Smooth muscle cell (in vitro differentiated cells): ENCODE measurements around the gene RPL7A. TPM values are rescaled to one million over a fixed set of nuclear protein-coding genes. Genes with fewer than 3 reads are reported as not detected.

Source experiments
- DNase-seq: peaks from one replicate; lab custom pipeline; 2025; ENCODE audit not compliant: unreplicated experiment; lab: John Stamatoyannopoulos, UW
- H2AFZ ChIP-seq: fragments of 200-600 bp; sonication (generic); 2 replicates; pipeline ENCODE4 v1.6.0; 2016; ENCODE audit warnings: antibody characterized with exemption, low read depth, mild to moderate bottlenecking
- H3F3A ChIP-seq: fragments of 200-600 bp; sonication (generic); 2 replicates; pipeline ENCODE4 v1.6.0; 2017; ENCODE audit warnings: antibody characterized with exemption, low read depth
- H3K27ac ChIP-seq: fragments of 200-600 bp; sonication (generic); 2 replicates; pipeline ENCODE4 v1.5.1; 2016; ENCODE audit warnings: low read depth, mild to moderate bottlenecking
- H3K27me3 ChIP-seq: fragments of 200-600 bp; sonication (generic); 2 replicates; pipeline ENCODE4 v1.6.1; 2016; ENCODE audit warnings: low read depth, mild to moderate bottlenecking
- H3K36me3 ChIP-seq: fragments of 200-600 bp; sonication (generic); 2 replicates; pipeline ENCODE4 v1.5.1; 2016; ENCODE audit warnings: low read depth
- H3K4me1 ChIP-seq: fragments of 200-600 bp; sonication (generic); 2 replicates; pipeline ENCODE4 v1.5.1; 2016; ENCODE audit warnings: low read depth
- H3K4me2 ChIP-seq: fragments of 200-600 bp; sonication (generic); 2 replicates; pipeline ENCODE4 v1.6.0; 2016; ENCODE audit warnings: mild to moderate bottlenecking
- H3K4me3 ChIP-seq: fragments of 200-600 bp; sonication (generic); 2 replicates; pipeline ENCODE4 v1.5.1; 2016; ENCODE audit warnings: mild to moderate bottlenecking
- H3K79me2 ChIP-seq: fragments of 200-600 bp; sonication (generic); 2 replicates; pipeline ENCODE4 v1.6.0; 2016; ENCODE audit warnings: low read depth, mild to moderate bottlenecking
- H3K9ac ChIP-seq: fragments of 200-600 bp; sonication (generic); 2 replicates; pipeline ENCODE4 v1.6.0; 2016; ENCODE audit warnings: low read depth
- H3K9me3 ChIP-seq: fragments of 200-600 bp; sonication (generic); replicated peaks from 2 replicates; pipeline ENCODE4 v1.5.1; 2016; ENCODE audit warnings: low read depth
- H4K20me1 ChIP-seq: fragments of 200-600 bp; sonication (generic); 2 replicates; pipeline ENCODE4 v1.6.0; 2016; ENCODE audit warnings: low read depth
- WGBS: methylation state at CpG from one replicate; pipeline ENCODE4 v1.1.7; 2016; ENCODE audit warnings: low lambda C conversion rate; 5-methylcytosine and 5-hydroxymethylcytosine counted together
- polyA plus RNA-seq: library from polyadenylated mRNA; unstranded; fragments of >200 nt; fragmentation: Nextera tagmentation; extraction: Ambion mirVana; gene quantifications from 2 replicates; pipeline ENCODE4 v1.2.1, GENCODE V29; 2016
- total RNA-seq: library from RNA; depleted of rRNA; stranded (reverse); fragments of >200 nt; gene quantifications from 2 replicates; pipeline ENCODE4 v1.2.3, GENCODE V29; 2014
- TF ChIP-seq, protein P1 (sequence below): fragments of 200-600 bp; sonication (generic); IDR thresholded peaks from 2 replicates; pipeline ENCODE4 v1.5.1; 2017; ENCODE audit warnings: borderline replicate concordance, mild to moderate bottlenecking, antibody characterized with exemption; ENCODE audit not compliant: insufficient read depth, poor library complexity, severe bottlenecking

Gene RPL7A
- total and polyA plus RNA-seq, 2 experiments from 2014 or later: 372 to 1,254 TPM

GRCh38 chr9:133379153-133380086 lies 31.4 kb downstream of the RPL7A start:
- H3K79me2 ChIP-seq: peaks cover 14% of the 10 kb centered on the region
- H3K9me3 ChIP-seq: no peaks in the 10 kb centered on the region
- no peak overlapping the region for H3K9ac ChIP-seq
- H4K20me1 ChIP-seq: peaks cover 10% of the 10 kb centered on the region
- H3K27ac ChIP-seq: no peak overlapping the region
- no peak for DNase-seq
- no peak overlapping the region for H3K4me2 ChIP-seq
- 94% methylated on average over 14 of the region's 14 CpGs for WGBS
- H3K27me3 ChIP-seq: no peaks in the 10 kb centered on the region
- H3K36me3 ChIP-seq: no peaks in the 10 kb centered on the region
- TF ChIP-seq, protein P1, sequence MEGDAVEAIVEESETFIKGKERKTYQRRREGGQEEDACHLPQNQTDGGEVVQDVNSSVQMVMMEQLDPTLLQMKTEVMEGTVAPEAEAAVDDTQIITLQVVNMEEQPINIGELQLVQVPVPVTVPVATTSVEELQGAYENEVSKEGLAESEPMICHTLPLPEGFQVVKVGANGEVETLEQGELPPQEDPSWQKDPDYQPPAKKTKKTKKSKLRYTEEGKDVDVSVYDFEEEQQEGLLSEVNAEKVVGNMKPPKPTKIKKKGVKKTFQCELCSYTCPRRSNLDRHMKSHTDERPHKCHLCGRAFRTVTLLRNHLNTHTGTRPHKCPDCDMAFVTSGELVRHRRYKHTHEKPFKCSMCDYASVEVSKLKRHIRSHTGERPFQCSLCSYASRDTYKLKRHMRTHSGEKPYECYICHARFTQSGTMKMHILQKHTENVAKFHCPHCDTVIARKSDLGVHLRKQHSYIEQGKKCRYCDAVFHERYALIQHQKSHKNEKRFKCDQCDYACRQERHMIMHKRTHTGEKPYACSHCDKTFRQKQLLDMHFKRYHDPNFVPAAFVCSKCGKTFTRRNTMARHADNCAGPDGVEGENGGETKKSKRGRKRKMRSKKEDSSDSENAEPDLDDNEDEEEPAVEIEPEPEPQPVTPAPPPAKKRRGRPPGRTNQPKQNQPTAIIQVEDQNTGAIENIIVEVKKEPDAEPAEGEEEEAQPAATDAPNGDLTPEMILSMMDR: no peak
- no peak overlapping the region for H2AFZ ChIP-seq
- no peak overlapping the region for H3K4me3 ChIP-seq
- H3K4me1 ChIP-seq: peaks cover 10% of the 10 kb centered on the region
- peaks cover 9% of the 10 kb centered on the region for H3F3A ChIP-seq

- Histone ChIP-seq H2AFZ (no peak overlapping the region), H3K36me3 (no peaks in the 10 kb centered on the region), H3K4me3 (no peak overlapping the region), H3K4me1 (peaks cover 8% of the 10 kb centered on the region), H3K4me2 (no peak overlapping the region), H3F3A (peaks cover 9% of the 10 kb centered on the region), H4K20me1 (no peaks in the 10 kb centered on the region), H3K9ac (no peak overlapping the region), H3K79me2 (peaks cover 1% of the 10 kb centered on the region), H3K9me3 (no peaks in the 10 kb centered on the region), H3K27me3 (no peaks in the 10 kb centered on the region), H3K27ac (no peak overlapping the region)
- WGBS: 89% methylated on average over 4 of the region's 4 CpGs
- no peak for DNase-seq
- TF ChIP-seq, protein P1: no peak
Observed at GRCh38 chr9:133380734-133381133, 32.7 kb downstream of the RPL7A start.

- Histone ChIP-seq H3K9me3 (no peaks in the 10 kb centered on the region), H4K20me1 (no peaks in the 10 kb centered on the region), H3K4me3 (no peak overlapping the region), H2AFZ (no peak overlapping the region), H3K36me3 (no peaks in the 10 kb centered on the region), H3K27ac (no peak overlapping the region), H3F3A (no peaks in the 10 kb centered on the region), H3K79me2 (no peaks in the 10 kb centered on the region), H3K4me2 (no peak overlapping the region), H3K9ac (no peak overlapping the region), H3K27me3 (no peaks in the 10 kb centered on the region), H3K4me1 (no peaks in the 10 kb centered on the region)
- TF ChIP-seq, protein P1: no peak
- WGBS: 91% methylated on average over 4 of the region's 4 CpGs
- DNase-seq: no peak
Observed at GRCh38 chr9:133382507-133383141, 34.6 kb downstream of the RPL7A start.
